GM19239 (cell line): ENCODE measurements around the gene EFCAB6.
"Not testable (repeated sequence)": the region's sequence is repeated elsewhere in the genome, so short reads cannot be mapped to it uniquely, and the experiment has no call there.

Experiments used
- DNase-seq: peaks from one replicate; pipeline ENCODE4 v3.0.0; 2011; ENCODE audit warnings: low spot score; ENCODE audit not compliant: insufficient read length
- FAIRE-seq: peaks from 2 replicates; lab custom pipeline; 2011; peaks lifted over from hg19 to GRCh38; lab: Jason Lieb, UNC

The EFCAB6 gene

GRCh38 chr22:43723816-43724215 is 88.3 kb downstream of the EFCAB6 start:
- no peak for DNase-seq
- no peak for FAIRE-seq

GRCh38 chr22:43722444-43722843 is 89.7 kb downstream of the EFCAB6 start:
- no peak for FAIRE-seq

GRCh38 chr22:43720716-43721115 is 91.4 kb downstream of the EFCAB6 start:
- FAIRE-seq (peak; percentile 79), DNase-seq (no peak)

More at GRCh38 chr22:43722444-43722843, 89.7 kb downstream of the EFCAB6 start:
- no peak for DNase-seq

- FAIRE-seq: no peak
- DNase-seq: no peak
Observed at GRCh38 chr22:43714104-43714503, 98.0 kb downstream of the EFCAB6 start.

- no peak for FAIRE-seq
- no peak for DNase-seq
Observed at GRCh38 chr22:43711681-43712080, 100.4 kb downstream of the EFCAB6 start.

- FAIRE-seq (no peak), DNase-seq (no peak)
Observed at GRCh38 chr22:43707648-43708047, 104.5 kb downstream of the EFCAB6 start.

- no peak for DNase-seq
- FAIRE-seq: no peak
Observed at GRCh38 chr22:43706571-43707328, 105.4 kb downstream of the EFCAB6 start.

GRCh38 chr22:43706151-43706550 is 106.0 kb downstream of the EFCAB6 start:
- FAIRE-seq: no peak
- DNase-seq: no peak

GRCh38 chr22:43704051-43704450 is 108.1 kb downstream of the EFCAB6 start:
- DNase-seq: no peak
- no peak for FAIRE-seq

GRCh38 chr22:43698403-43698802 is 113.7 kb downstream of the EFCAB6 start:
- FAIRE-seq (no peak), DNase-seq (no peak)

- DNase-seq (no peak), FAIRE-seq (no peak)
Observed at GRCh38 chr22:43697894-43698293, 114.2 kb downstream of the EFCAB6 start.

GRCh38 chr22:43693249-43693648 is 118.9 kb downstream of the EFCAB6 start:
- FAIRE-seq (no peak), DNase-seq (no peak)

GRCh38 chr22:43689356-43689755 is 122.7 kb downstream of the EFCAB6 start:
- DNase-seq (no peak), FAIRE-seq (no peak)

- no peak for DNase-seq
- FAIRE-seq: no peak
Observed at GRCh38 chr22:43682851-43683250, 129.3 kb downstream of the EFCAB6 start.

GRCh38 chr22:43681731-43682360 is 130.3 kb downstream of the EFCAB6 start:
- no peak for DNase-seq

GRCh38 chr22:43670513-43670912 is 141.6 kb downstream of the EFCAB6 start:
- DNase-seq: no peak
- no peak for FAIRE-seq

More at GRCh38 chr22:43681731-43682360, 130.3 kb downstream of the EFCAB6 start:
- no peak for FAIRE-seq

- FAIRE-seq (no peak), DNase-seq (no peak)
Observed at GRCh38 chr22:43669190-43669589, 142.9 kb downstream of the EFCAB6 start.

- DNase-seq (no peak), FAIRE-seq (no peak)
Observed at GRCh38 chr22:43667656-43668055, 144.4 kb downstream of the EFCAB6 start.

- FAIRE-seq: no peak
Observed at GRCh38 chr22:43666457-43666856, 145.6 kb downstream of the EFCAB6 start.

GRCh38 chr22:43658823-43659222 is 153.3 kb downstream of the EFCAB6 start:
- FAIRE-seq (no peak), DNase-seq (no peak)

More at GRCh38 chr22:43666457-43666856, 145.6 kb downstream of the EFCAB6 start:
- DNase-seq: no peak

GRCh38 chr22:43656581-43656980 is 155.5 kb downstream of the EFCAB6 start:
- FAIRE-seq, DNase-seq: not testable (repeated sequence)

GRCh38 chr22:43654271-43654670 is 157.8 kb downstream of the EFCAB6 start:
- DNase-seq (no peak), FAIRE-seq (no peak)
